Measurements from ENCODE around the gene MEX3A.
"Not testable (repeated sequence)": the region's sequence is repeated elsewhere in the genome, so short reads cannot be mapped to it uniquely, and the experiment has no call there.

Gene MEX3A

DNA sequence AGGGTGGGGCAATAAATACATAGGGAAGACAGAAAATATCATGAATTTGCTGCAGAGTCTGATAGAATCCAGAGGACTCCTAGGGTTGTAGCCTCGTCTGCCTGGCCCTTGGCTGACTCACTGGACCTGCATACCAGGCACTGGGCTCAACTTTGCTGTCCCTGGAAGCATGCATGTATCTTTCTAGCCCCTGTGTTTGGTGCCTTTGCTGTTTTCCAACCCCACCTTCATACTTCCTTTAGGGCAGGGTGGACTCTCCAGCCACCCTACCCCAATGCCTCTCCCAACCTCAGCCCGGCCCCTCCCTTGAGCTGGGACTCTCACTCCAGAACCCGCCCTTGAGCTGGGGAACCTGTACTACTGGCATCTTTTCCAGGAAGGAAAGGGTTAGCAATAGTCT is 20.1 kb downstream of the MEX3A start:
- no peak overlapping the region for H3K4me3 ChIP-seq (ENCODE audit: low read depth, low read length)

DNA sequence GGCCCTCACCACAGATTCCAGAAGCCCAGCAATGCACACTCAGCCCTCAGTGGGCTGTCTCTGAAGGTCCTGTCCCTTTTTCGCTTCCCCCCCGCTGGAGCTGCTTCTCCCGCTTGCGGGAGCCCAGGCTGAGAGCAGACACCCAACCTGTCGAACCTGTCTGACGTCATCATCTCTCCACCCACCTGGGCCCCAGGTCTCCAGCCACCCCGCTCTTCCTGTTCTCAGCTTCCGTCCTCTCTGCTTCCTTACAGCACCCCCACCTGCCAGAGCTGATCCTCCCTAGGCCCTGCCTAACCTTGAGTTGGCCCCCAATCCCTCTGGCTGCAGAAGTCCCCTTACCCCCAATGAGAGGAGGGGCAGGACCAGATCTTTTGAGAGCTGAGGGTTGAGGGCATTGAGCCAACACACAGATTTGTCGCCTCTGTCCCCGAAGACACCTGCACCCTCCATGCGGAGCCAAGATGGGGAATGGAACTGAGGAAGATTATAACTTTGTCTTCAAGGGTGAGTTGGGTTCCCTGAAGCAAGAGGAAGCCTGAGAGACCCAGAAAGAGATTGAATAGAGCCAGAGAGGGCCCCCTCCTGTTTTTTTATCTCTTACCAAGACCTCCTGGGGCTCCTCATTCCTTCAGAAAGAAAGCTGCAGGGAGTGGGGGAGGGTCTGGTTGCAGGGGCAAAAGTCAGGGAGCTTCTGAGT is 21.2 kb downstream of the MEX3A start, which contains the start of gene RAB25:
RAB25 (plus strand) TSS at position 224 of the 700 bp plus-strand sequence; CDS start at position 465, 241 bp downstream.
- H3K4me3 ChIP-seq (ENCODE audit: low read depth, low read length), result peak within 1 kb of the TSS; percentile 13

DNA sequence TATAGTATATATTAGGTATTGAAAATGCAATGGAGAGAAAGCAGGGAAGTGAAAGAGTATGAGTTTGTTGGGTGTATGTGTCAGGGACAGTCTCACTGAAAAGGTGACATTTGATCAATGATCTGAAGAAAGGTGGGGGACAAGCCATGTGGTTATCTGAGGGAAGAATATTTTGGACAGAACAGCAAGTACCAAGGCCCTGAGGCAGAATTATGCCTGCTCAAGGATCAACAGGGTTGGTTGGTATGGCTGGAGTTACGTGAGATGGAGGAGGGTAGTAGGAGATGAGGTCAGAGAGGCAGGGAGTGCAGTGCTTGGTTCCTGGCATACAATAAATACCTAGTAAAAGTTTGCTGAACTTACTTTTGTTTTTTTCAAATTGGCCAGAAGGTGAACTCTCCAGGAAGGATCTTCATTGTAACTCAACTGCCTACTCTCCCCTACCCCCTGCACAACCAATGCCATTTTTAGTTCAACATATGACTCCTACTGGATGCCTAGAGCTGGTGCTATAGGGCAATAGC is 25.9 kb downstream of the MEX3A start:
- no peak overlapping the region for H3K4me3 ChIP-seq (ENCODE audit: low read depth, low read length)

DNA sequence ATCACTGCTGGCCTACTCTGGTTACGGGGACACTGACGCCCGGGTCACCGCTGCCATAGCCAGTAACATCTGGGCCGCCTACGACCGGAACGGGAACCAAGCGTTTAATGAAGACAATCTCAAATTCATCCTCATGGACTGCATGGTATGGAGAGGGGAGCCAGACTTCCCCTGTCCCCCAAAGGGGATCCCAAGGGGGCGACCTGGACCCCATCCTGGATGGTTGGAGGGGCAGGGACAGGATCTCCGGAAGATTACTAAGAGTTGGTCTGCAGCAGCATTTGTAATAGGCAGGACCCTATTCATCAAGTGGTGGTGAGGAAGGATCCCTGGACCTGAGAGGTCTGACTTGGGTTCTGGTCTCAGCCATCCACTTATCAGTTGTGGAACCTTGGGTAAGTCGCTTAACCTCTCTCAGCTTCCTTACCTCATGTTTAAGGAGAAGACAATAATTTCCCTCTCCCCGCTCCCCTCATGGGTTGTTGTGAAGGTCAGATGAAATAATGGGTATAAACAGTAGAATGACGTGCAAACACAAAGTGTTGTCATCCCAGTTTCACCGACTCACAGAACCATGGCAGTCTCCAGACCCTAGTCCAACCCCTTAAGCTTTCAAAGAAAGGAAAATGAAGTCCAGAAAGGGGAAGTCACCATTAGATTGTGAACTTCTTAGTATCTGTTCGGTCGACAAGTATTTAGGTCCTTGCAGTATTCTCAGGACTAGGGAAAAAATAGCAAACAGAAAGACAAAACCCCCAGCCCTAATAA is 26.8 kb downstream of the MEX3A start:
- H3K4me3 ChIP-seq (ENCODE audit: low read depth, low read length), result peak overlapping the region; percentile 96

DNA sequence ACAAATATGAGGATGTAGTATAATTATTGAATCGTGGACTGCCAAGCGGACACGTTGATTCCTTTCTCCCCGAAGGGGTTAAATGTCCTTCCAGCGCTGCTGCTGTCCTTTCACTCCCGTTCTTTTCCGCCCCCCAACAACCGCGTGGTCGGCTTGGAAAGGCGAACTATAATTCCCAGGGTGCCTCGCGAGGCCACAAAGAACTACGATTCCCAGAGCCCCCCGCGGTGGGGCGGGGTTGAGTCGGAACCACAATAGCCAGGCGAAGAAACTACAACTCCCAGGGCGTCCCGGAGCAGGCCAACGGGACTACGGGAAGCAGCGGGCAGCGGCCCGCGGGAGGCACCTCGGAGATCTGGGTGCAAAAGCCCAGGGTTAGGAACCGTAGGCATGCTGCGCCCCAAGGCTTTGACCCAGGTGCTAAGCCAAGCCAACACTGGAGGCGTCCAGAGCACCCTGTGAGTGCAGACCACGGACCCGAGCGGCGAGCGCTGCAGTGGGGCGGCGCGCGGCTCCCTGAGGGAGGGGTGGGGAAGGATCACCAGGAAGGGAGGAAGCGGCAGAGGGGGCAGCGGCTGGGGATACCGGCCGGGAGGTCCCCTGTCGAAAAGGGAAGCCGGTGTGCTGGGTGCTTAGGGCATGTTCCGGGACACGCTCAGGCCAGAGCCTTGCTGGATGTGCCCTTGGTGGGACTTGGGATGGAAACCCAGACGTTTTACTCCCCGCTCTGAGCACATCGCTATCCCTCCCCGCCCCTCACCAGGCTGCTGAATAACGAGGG is 27.6 kb downstream of the MEX3A start, which contains the start of gene LAMTOR2:
LAMTOR2 (plus strand) TSS at position 283 of the 781 bp plus-strand sequence; CDS start at position 391, 108 bp downstream.
- peak within 1 kb of the TSS; percentile 96 for H3K4me3 ChIP-seq (ENCODE audit: low read depth, low read length)

DNA sequence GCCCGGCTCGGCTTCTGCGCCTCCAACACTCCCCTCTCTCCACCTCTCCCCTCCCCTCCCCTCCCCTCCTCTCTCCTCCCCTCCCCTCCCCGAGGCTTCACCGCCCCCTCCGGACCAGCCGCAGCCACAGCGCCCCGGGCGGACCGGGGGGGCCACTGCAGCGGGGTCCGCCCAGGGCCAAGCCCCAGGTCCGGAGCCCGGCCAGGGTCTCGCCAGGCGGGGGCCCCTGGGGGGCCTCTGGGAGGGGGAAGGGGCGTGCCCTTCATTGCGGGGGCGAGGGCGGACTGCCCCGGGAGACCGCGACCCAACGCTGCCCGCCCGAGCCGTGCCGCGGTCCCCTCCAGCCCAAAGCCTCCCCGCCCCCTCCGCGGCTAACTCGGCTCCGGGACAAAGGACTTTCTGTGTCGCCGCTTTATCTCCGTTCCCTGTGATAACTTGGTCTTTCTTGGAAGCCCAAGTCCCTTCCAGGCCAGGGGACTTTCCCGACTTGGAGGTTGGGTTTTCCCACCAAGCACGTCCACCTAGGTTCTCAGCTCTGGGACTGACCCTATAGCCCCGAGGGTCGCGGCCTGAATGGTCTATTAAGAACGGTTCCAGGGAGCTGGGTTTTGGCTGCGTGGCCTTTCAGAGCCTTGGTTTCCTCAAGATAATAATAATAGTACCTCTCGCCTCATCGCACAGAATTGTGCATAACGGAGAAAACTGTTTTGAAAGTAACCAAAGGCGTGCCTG is 28.3 kb downstream of the MEX3A start, which contains the start of gene UBQLN4:
UBQLN4 (minus strand) TSS at position 31 of the 732 bp plus-strand sequence. CDS start 97 bp downstream, outside the sequence.
- peak within 1 kb of the TSS; percentile 96 for H3K4me3 ChIP-seq (ENCODE audit: low read depth, low read length)

DNA sequence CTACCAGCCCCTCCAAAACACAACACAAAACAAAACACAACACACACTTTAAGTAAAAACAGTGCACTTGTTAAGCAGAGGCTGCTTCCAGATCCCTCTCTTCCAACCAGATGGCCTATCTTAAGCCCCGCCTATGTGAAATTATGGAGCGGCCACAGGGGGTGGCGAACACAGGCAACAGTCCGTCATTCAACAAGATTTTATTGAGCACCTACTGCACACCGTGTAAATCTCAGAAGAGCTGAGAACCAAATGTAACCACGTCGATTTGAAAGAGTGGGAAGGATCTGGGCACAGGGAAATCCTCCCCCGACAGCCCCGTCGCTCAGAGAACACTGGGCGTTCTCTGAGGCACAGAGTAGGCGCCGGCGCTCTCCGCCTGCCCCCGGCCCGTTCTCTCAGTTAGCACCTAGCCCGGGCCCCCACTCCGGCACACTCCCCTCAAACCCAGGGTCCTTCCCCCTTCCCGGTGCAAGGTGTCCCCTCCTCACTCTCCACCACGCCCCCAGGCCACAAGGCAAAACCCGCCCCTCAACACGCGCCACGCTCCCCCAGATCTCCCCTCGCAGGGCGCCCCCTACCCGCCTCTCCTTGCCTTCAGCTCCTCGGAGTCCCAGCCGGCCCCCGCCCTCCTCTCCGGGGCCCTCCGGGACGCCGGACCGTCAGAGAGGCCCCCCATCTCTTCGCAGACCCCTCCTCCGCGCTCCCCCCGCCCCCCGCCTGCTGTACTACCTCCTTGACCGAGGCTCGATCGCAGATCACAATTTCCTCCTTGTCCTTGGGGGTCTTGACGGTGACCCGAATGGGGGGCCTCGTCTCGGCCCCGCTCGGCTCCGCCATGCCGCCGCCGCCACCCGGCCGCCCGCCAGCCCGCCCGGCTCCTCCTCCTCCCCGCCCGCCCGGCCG is 29.1 kb downstream of the MEX3A start:
- H3K4me3 ChIP-seq (ENCODE audit: low read depth, low read length), result peak overlapping the region; percentile 80

DNA sequence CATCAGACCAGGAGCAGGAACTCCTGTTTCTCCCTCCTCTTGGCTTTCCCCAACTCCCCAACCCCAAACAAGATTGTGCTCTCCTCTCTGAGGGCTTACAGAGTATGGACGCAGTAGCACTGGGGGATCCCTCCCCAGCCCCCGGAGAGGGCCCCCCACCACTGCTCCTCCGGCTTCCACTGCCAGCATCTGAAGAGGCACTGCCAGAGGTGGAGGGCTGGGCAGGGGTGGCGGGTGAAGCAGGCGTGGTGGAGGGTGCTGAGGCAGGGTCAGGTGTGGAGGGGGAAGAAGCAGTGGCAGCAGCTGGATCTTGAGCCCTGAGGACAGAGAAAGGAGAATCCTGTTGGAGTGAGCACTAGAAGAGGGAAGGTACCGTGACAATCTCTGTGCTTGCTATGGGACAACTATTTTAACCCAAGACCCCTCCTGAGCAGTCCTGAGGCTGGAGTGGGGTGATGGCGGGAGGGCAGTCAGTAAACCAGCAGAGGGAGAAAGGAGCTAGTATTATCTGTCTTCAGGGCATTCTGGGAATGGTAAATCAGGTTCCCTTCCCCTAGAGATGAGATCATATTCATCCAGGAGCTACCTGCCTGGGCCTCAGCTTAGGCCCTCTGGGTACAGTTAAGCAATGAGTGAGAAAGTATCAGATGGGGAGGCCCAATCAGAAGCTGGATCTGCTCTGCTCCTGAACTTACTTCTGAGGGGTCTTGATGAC is 31.1 kb downstream of the MEX3A start:
- no peak overlapping the region for H3K4me3 ChIP-seq (ENCODE audit: low read depth, low read length)

DNA sequence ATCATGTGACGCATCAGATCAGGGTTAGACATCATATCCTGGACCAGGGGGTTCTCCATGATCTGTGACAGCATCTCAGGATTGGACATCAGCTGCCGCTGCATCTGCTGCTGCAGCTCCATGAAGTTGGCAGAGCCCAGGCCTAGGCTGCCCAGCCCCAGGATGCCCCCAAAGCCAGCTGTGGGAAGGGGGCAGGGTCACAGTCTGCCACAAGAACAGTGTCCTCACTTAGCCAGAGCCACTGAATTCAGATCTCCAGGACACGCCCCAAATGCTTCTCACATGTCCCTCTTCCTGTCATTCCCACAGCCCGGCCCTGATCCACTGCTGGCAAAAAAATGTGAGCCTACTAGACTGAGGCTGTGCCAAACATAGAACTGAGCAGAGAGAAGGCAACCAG is 31.9 kb downstream of the MEX3A start:
- H3K4me3 ChIP-seq (ENCODE audit: low read depth, low read length), result no peak overlapping the region

DNA sequence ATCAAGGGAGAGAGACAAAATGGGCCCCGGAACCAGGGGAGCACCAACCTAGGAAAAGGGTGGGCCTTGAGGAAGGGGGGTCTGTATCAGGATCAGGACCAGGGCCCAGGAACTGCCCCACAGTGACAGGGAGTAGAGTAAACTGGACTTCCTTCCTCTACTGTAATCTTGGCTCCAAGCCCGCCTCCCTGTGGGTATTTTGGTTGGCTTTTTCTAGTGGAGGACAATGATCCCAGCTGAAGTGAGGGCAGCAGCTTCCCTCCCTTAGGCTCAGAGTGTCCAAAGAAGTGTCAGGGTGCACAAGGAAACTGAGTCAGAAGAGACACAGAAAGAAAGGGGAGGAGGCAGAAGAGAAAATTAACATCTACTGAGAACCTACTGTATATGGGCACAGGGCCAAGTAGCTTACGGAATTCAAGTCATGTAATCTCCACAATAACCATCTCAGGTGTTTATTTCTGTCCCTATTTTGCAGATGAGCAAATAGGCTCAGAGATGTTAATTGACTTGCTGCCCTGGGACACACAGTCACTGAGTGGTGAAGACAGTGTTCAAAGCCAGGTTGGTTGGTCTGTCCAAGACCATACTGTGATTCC is 33.5 kb downstream of the MEX3A start:
- H3K4me3 ChIP-seq (ENCODE audit: low read depth, low read length), result no peak overlapping the region

DNA sequence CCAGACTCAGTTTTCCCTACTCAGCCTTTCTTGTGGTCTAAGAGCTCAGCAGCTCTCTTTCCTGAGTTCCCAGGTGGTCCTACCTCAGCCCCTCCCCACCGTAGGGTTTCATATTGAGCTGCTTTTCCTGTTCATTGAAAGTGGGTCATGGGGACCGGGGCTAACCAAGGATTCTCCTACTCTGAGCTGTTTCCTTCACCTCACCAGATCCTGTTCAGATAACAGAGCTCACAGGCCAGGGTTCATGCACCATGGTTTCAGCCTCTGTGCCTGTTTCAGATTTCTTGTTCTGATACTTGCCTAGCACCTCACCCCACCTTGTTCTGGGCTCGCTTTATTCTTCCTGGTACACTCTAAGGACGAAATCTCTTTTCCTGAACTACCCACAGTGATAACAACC is 37.2 kb downstream of the MEX3A start:
- no peak overlapping the region for H3K4me3 ChIP-seq (ENCODE audit: low read depth, low read length)

DNA sequence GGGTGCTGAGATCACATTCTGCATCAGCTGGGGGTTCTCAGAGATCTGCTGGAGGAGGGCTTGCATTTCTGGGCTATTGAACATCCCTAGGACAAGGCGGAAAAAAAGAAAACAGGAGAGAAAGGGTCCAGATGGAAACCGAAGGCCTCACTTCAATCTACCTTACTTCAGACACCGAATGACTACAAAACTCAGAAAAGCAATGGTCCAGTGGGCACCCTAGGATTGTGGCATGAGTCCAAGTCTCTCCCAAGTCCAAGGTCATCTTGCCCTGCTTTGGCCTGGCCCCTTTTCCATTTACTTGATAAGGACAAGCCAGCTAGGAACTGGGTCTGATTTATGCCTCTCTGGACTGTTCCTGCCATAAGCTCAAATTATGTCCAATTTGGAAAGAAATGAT is 39.4 kb downstream of the MEX3A start:
- no peak overlapping the region for H3K4me3 ChIP-seq (ENCODE audit: low read depth, low read length)

DNA sequence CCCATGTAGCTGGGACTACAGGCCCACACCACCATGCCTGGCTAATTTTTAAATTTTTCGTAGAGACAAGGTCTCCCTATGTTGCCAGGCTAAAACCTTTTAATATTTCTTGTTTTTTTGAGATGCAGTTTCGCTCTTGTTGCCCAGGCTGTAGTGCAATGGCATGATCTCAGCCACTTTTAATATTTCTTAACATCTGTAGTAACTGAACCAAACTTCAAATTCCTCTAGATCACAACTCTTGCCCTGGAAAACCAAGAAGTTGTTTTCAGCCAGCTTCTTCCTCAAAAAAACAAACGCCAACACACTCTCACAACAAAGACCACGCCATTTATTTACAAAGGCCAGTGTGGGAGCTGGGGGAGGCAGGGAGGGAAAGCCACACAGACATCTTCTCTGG is 47.3 kb downstream of the MEX3A start:
- not testable (repeated sequence) for H3K4me3 ChIP-seq (ENCODE audit: low read depth, low read length)

DNA sequence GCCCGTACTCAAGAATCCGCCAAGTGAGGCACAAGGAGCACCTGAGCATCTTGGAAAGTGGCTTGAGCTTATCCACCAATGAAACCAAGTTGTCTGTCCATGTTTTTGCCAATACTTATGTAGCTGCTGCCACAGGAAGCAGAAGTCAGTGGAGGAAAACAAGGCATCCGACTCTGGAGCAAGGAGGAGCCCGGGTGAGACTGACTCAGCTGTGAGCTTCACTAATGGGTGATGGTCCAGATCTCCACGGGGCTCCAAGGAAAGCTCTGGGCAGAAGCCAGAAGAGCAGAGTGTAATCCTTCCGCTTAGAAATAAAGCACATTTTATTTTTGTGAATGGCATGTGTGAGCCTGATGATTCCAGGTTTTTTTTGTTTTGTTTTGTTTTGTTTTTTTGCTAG is 49.3 kb downstream of the MEX3A start:
- no peak overlapping the region for H3K4me3 ChIP-seq (ENCODE audit: low read depth, low read length)

DNA sequence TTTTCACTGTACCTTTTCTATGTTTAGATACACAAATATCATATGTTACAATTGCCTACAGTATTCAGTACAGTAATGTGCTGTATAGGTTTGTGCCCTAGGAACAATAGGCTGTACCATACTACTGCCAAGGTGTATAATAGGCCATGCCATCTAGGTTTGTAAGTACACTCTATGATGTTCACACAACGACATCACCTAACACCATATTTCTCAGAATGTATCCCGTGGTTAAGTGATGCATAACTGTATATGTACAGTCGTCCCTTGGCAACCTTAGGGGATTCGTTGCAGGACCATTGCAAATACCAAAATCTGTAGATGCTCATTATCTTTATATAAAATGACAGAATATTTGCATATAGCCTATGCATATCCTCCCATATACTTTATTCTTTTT is 55.7 kb downstream of the MEX3A start:
- no peak overlapping the region for H3K4me3 ChIP-seq (ENCODE audit: low read depth, low read length)

DNA sequence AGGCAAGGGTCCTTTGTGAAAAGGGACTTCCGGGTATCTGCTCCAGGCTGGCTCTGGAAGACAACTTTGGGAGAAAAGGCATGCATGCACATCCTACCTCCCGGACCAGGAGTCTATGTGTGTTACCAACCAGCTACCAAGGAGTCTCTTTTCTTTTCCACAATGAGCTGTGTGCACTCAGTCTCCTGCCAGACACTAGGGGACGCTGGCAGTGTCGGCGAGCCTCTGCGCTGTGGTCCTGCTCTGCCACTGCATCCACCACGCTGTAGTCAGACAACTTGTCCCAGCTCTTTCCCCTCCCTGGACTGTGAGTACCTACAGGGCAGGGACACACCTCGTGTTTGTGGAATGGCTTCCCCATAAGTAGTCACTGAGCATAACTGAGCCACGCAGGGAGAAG is 56.4 kb downstream of the MEX3A start:
- H3K4me3 ChIP-seq (ENCODE audit: low read depth, low read length), result no peak overlapping the region

DNA sequence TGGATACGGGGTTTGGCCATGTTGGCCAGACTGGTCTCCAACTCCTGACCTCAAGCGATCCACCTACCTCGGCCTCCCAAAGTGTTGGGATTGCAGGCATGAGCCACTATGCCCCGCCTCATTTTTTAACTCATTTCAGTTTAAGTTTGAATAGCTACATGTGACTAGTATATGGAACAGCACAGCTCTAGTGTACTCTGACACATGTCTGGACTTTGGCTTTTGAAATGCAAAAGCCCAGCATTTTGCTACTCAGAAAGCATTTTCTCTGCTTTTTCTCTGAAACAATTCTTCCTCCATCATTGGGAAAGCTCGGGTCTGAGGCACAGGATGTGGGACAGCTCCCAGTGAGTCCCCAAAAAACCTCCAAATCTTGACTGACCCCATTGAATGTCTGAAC is 57.5 kb downstream of the MEX3A start:
- H3K4me3 ChIP-seq (ENCODE audit: low read depth, low read length), result no peak overlapping the region
